ENCODE measurements around the gene IGF2R. TPM values are rescaled to one million over a fixed set of nuclear protein-coding genes. Genes with fewer than 3 reads are reported as not detected.

The IGF2R gene
- total RNA-seq, 1 experiment from 2014 or later = 127 TPM

- H3K27me3 Mint-ChIP-seq (ENCODE audit: unreplicated experiment) = no peaks in the 10 kb centered on the region
- H3K27ac Mint-ChIP-seq (ENCODE audit: unreplicated experiment) = no peak overlapping the region
- intact Hi-C loops (cut with micrococcal nuclease; ENCODE audit: unreplicated experiment) = no loop called here
- no peak overlapping the region for H3K4me3 Mint-ChIP-seq (ENCODE audit: low read depth, unreplicated experiment)
- no peaks in the 10 kb centered on the region for H3K4me1 Mint-ChIP-seq (ENCODE audit: low read depth, unreplicated experiment)
- no peak for DNase-seq
- H3K36me3 Mint-ChIP-seq (ENCODE audit: insufficient read depth, unreplicated experiment) = peaks cover 23% of the 10 kb centered on the region
- CTCF ChIA-PET = no interaction called here
- H3K9me3 Mint-ChIP-seq (ENCODE audit: low read depth, unreplicated experiment) = no peaks in the 10 kb centered on the region
- BruUV-seq (replicated peaks) = no TSS peak
- TF ChIP-seq CTCF (IDR thresholded peaks at IDR 0.05; ENCODE audit: unreplicated experiment) = no peak
Observed at GRCh38 chr6:160015778-160016684, 47.1 kb downstream of the IGF2R start.

GRCh38 chr6:160022101-160022500 is 53.2 kb downstream of the IGF2R start:
- no peaks in the 10 kb centered on the region for H3K4me1 Mint-ChIP-seq (ENCODE audit: low read depth, unreplicated experiment)
- H3K27ac Mint-ChIP-seq (ENCODE audit: unreplicated experiment) = no peak overlapping the region
- CTCF ChIA-PET = no interaction called here
- no peaks in the 10 kb centered on the region for H3K27me3 Mint-ChIP-seq (ENCODE audit: unreplicated experiment)
- intact Hi-C loops (cut with micrococcal nuclease; ENCODE audit: unreplicated experiment) = no loop called here
- H3K36me3 Mint-ChIP-seq (ENCODE audit: insufficient read depth, unreplicated experiment) = no peaks in the 10 kb centered on the region
- no peak for TF ChIP-seq CTCF (IDR thresholded peaks at IDR 0.05; ENCODE audit: unreplicated experiment)
- BruUV-seq (replicated peaks) = no TSS peak
- no peaks in the 10 kb centered on the region for H3K9me3 Mint-ChIP-seq (ENCODE audit: low read depth, unreplicated experiment)
- no peak overlapping the region for H3K4me3 Mint-ChIP-seq (ENCODE audit: low read depth, unreplicated experiment)
- no peak for DNase-seq

- no peak overlapping the region for H3K4me3 Mint-ChIP-seq (ENCODE audit: low read depth, unreplicated experiment)
- CTCF ChIA-PET = no interaction called here
- H3K4me1 Mint-ChIP-seq (ENCODE audit: low read depth, unreplicated experiment) = no peaks in the 10 kb centered on the region
- H3K27ac Mint-ChIP-seq (ENCODE audit: unreplicated experiment) = no peak overlapping the region
- no peaks in the 10 kb centered on the region for H3K36me3 Mint-ChIP-seq (ENCODE audit: insufficient read depth, unreplicated experiment)
- BruUV-seq (replicated peaks) = no TSS peak
- H3K9me3 Mint-ChIP-seq (ENCODE audit: low read depth, unreplicated experiment) = no peaks in the 10 kb centered on the region
- TF ChIP-seq CTCF (IDR thresholded peaks at IDR 0.05; ENCODE audit: unreplicated experiment) = no peak
- no peak for DNase-seq
- intact Hi-C loops (cut with micrococcal nuclease; ENCODE audit: unreplicated experiment) = no loop called here
- H3K27me3 Mint-ChIP-seq (ENCODE audit: unreplicated experiment) = no peaks in the 10 kb centered on the region
Observed at GRCh38 chr6:160022793-160023192, 53.9 kb downstream of the IGF2R start.

- intact Hi-C loops (cut with micrococcal nuclease; ENCODE audit: unreplicated experiment) = no loop called here
- DNase-seq = no peak
- no TSS peak for BruUV-seq (replicated peaks)
- H3K4me3 Mint-ChIP-seq (ENCODE audit: low read depth, unreplicated experiment) = no peak overlapping the region
- peaks cover 4% of the 10 kb centered on the region for H3K36me3 Mint-ChIP-seq (ENCODE audit: insufficient read depth, unreplicated experiment)
- H3K9me3 Mint-ChIP-seq (ENCODE audit: low read depth, unreplicated experiment) = no peaks in the 10 kb centered on the region
- no peak for TF ChIP-seq CTCF (IDR thresholded peaks at IDR 0.05; ENCODE audit: unreplicated experiment)
- no peak overlapping the region for H3K27ac Mint-ChIP-seq (ENCODE audit: unreplicated experiment)
- no peaks in the 10 kb centered on the region for H3K4me1 Mint-ChIP-seq (ENCODE audit: low read depth, unreplicated experiment)
- CTCF ChIA-PET = no interaction called here
- H3K27me3 Mint-ChIP-seq (ENCODE audit: unreplicated experiment) = no peaks in the 10 kb centered on the region
Observed at GRCh38 chr6:160024152-160024551, 55.3 kb downstream of the IGF2R start.

Data from Calu3 (cell line).